GM18502 (cell line): ENCODE results near the gene TMTC2.
A peak's percentile ranks its signal among the peaks of the same experiment; 100 is the strongest.

Source experiments
- ATAC-seq: cut with Tn5 transposase; IDR thresholded peaks from one replicate; pipeline ENCODE4 v1.9.1; 2021; ENCODE audit warnings: mild to moderate bottlenecking; ENCODE audit not compliant: unreplicated experiment, poor library complexity

The TMTC2 gene

GRCh38 chr12:82675246-82675645 lies 11.5 kb upstream of the TMTC2 start:
- no peak for ATAC-seq

GRCh38 chr12:82682326-82682725 lies 4.4 kb upstream of the TMTC2 start:
- ATAC-seq, result no peak

GRCh38 chr12:82682851-82683261 lies 3.9 kb upstream of the TMTC2 start:
- ATAC-seq, result no peak

GRCh38 chr12:82685790-82686167 lies 927 bp upstream of the TMTC2 start:
- peak; percentile 64 for ATAC-seq

GRCh38 chr12:82687021-82688011 lies 610 bp downstream of the TMTC2 start:
- ATAC-seq, result peak; percentile 47

GRCh38 chr12:82688035-82688501 lies 1.4 kb downstream of the TMTC2 start:
- ATAC-seq, result no peak

- ATAC-seq, result no peak
These were observed 1.9 kb downstream of the TMTC2 start for GRCh38 chr12:82688596-82688995.

GRCh38 chr12:82690006-82690405 lies 3.3 kb downstream of the TMTC2 start:
- ATAC-seq, result no peak

- ATAC-seq, result no peak
These were observed 4.8 kb downstream of the TMTC2 start for GRCh38 chr12:82691513-82691912.

GRCh38 chr12:82694276-82694675 lies 7.6 kb downstream of the TMTC2 start:
- ATAC-seq, result no peak

- ATAC-seq, result no peak
These were observed 8.3 kb downstream of the TMTC2 start for GRCh38 chr12:82694970-82695369.

GRCh38 chr12:82695531-82695930 lies 8.8 kb downstream of the TMTC2 start:
- ATAC-seq, result no peak

- no peak for ATAC-seq
These were observed 9.8 kb downstream of the TMTC2 start for GRCh38 chr12:82696543-82696942.

- no peak for ATAC-seq
These were observed 12.2 kb downstream of the TMTC2 start for GRCh38 chr12:82698708-82699564.

- no peak for ATAC-seq
These were observed 19.1 kb downstream of the TMTC2 start for GRCh38 chr12:82705774-82706173.

- ATAC-seq, result no peak
These were observed 21.6 kb downstream of the TMTC2 start for GRCh38 chr12:82708061-82708879.

GRCh38 chr12:82709794-82710355 lies 23.2 kb downstream of the TMTC2 start:
- ATAC-seq, result no peak

GRCh38 chr12:82710741-82711140 lies 24.0 kb downstream of the TMTC2 start:
- ATAC-seq, result no peak

- no peak for ATAC-seq
These were observed 27.7 kb downstream of the TMTC2 start for GRCh38 chr12:82714427-82714826.

GRCh38 chr12:82721726-82722125 lies 35.0 kb downstream of the TMTC2 start:
- ATAC-seq, result no peak
